ENCODE results near the gene SPTBN4.

The SPTBN4 gene

DNA sequence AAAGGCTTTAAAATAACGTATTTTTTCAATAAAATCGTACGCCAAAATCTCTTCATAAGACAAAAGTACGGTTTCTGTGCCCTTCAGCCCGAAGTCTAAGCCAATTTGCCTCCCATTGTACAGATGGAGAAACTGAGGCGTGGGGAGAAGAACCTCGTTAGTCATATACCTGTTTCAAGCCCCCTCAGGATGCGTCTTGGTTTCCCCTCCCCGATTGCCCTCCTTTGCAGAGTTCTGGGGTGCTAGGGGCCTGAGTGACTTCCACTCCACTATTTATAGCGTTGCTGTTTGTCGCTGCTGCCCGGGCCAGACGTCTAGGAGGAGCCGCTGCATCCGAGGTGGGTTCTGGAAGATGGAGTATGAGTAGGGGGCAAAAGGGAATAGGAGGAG lies 132.1 kb downstream of the SPTBN4 start:
- ChIA-PET CTCF (interaction anchor here (0.7 to 4.4 kb wide), 17 partner anchors 11 to 294 kb away, joined by 3 to 27 read pairs (median 4); partner anchors contain the start of gene BLVRB), POLR2A (no interaction called here)
- DNase-seq (ENCODE audit: extremely low spot score) = no peak

DNA sequence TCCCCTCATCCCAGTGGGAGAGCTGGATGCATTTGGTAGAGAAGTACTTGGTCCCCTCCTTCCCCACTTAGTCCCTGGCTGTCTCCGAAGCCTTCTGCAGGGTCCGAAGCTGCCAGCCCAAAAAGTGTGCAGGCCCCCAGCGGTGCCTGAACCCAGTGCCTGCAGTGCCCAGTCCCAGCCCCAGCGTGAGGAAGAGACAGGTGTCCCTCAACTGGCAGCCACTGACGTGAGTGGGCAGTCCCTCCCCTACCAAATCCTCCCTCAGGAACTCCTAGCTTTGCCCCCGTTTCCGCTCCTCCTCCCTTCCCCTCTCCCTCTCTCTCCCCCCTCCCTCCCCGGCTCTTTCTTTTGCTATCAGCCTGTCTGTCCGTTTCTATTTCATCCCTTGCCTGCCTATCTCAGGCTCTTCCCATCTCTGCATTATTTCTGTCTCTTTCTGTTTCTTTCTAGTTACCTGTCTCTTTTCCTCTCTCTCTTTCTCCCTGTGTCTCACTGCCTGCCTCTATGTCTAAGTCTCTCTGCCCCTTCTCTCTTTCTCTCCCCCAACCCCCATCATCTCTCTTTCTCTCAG lies 132.6 kb downstream of the SPTBN4 start:
- no peak for DNase-seq (ENCODE audit: extremely low spot score)
- ChIA-PET CTCF (interaction anchor here (0.7 to 4.4 kb wide), 14 partner anchors 12 to 302 kb away, joined by 3 to 27 read pairs (median 5); partner anchors contain the start of gene BLVRB), POLR2A (no interaction called here)
- TF ChIP-seq, protein P1, sequence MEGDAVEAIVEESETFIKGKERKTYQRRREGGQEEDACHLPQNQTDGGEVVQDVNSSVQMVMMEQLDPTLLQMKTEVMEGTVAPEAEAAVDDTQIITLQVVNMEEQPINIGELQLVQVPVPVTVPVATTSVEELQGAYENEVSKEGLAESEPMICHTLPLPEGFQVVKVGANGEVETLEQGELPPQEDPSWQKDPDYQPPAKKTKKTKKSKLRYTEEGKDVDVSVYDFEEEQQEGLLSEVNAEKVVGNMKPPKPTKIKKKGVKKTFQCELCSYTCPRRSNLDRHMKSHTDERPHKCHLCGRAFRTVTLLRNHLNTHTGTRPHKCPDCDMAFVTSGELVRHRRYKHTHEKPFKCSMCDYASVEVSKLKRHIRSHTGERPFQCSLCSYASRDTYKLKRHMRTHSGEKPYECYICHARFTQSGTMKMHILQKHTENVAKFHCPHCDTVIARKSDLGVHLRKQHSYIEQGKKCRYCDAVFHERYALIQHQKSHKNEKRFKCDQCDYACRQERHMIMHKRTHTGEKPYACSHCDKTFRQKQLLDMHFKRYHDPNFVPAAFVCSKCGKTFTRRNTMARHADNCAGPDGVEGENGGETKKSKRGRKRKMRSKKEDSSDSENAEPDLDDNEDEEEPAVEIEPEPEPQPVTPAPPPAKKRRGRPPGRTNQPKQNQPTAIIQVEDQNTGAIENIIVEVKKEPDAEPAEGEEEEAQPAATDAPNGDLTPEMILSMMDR (IDR thresholded peaks at IDR 0.05; ENCODE audit: control extremely low read depth, extremely low read depth, low read depth, missing control alignments) = no peak

More for the DNA sequence above, 132.1 kb downstream of the SPTBN4 start:
- TF ChIP-seq, protein P1 (IDR thresholded peaks at IDR 0.05; ENCODE audit: control extremely low read depth, extremely low read depth, low read depth, missing control alignments) = no peak

DNA sequence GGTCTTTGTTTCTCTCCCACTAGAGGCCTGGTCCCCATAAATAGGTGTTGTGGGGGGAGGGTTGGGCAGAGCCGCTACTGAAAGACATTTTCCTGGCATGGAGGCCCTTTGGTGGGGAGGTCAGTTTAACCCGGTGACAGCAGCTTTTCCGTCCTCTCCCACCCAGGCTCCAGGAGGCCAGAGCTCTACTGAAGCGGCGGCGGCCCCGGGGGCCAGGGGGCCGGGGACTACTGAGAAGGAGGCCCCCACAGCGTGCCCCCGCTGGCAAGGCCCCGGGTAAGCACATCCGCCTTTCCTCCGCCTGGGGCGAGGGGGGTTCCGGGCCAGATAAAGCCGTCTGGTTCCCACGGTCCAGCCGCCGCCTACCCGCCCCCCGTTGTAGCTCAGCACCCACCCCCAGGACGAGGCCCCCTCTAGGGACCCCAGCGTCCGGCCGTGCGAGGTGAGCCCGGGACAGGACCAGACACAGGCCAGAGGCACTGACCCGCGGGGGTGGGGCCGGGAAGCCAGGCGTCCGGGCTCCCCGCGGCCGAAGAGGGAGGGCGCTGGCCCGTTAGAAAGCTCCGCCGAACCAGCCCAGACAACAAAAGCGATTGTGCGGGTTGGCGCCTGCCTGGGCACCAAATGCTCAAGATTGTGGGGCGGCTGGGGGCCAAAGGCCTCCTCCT lies 133.2 kb downstream of the SPTBN4 start:
- ChIA-PET CTCF (interaction anchor here (0.9 to 4.4 kb wide), 17 partner anchors 12 to 302 kb away, joined by 3 to 27 read pairs (median 5); partner anchors contain the start of gene BLVRB), POLR2A (no interaction called here)
- TF ChIP-seq, protein P1 (IDR thresholded peaks at IDR 0.05; ENCODE audit: control extremely low read depth, extremely low read depth, low read depth, missing control alignments) = no peak
- DNase-seq (ENCODE audit: extremely low spot score) = no peak

DNA sequence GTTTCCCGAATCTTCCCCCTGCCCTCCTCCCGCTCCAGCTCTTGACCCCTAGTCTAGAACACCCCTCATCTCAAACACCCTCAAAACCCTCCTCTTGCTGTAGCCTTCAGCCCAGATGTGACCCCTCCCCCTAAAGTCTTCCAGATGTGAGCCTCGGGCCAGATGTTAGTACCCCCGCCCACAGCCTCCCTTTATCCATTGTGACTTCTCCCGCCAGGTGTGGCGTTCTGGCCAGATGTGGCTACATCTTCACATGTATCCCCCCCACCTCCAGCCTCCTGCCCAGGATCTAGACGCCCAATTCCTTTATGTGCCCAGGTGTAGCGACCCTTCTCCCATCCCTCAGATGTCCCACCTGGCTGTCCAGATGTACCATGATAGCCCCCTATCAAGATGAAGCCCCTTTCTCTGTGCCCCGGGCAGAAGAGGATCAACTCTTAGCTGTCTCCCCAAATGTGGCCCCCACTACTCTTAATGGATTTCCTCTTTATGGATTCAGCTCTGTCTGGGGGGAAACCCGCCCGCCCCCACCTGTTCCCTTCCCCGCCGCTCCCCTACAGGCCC lies 133.9 kb downstream of the SPTBN4 start:
- CTCF ChIA-PET = interaction anchor here (1.2 to 4.4 kb wide), 10 partner anchors 13 to 296 kb away, joined by 3 to 27 read pairs (median 5); partner anchors contain the start of gene BLVRB
- TF ChIP-seq, protein P1 (IDR thresholded peaks at IDR 0.05; ENCODE audit: control extremely low read depth, extremely low read depth, low read depth, missing control alignments) = no peak
- no peak for DNase-seq (ENCODE audit: extremely low spot score)
- POLR2A ChIA-PET = no interaction called here

DNA sequence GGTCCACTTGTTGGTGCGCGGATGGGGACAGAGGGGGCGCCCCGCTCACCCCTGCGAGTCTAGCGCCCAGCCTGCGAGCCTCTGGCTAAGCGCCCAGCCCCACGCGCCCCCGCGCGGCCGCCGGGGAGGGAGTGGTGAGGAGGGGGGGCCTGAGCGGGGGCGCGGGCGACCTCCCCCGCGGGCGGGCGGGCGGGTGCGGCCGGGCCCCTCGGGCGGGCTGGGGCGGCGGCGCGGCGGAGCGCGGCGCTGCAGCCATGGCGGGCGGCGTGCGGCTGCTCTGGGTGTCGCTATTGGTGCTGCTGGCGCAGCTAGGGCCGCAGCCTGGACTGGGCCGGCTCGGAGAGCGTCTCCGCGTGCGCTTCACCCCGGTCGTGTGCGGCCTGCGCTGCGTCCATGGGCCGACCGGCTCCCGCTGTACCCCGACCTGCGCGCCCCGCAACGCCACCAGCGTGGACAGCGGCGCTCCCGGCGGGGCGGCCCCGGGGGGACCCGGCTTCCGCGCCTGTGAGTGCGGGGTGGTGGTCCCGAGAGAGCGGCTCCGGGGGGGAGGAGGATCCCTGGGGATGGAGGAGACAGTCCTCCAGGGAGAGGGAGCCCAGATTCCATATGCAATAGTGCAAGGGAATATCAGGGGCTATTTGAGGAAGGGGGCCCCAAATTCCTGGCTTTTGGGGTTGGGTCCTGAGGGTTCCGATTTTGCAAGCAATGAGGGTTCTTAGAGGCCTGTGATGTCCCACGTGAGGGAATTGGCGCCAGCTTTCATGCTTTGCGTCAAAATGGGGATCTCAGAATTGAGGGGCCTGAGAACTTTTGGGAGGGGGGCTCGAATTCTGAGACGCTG lies 134.6 kb downstream of the SPTBN4 start, which contains the start of gene LTBP4:
TSS of gene LTBP4 (plus strand) at position 236 of the 841 bp plus-strand sequence. CDS start at position 255, 19 bp downstream.
- ChIA-PET CTCF (interaction anchor here (1.2 to 4.4 kb wide), 8 partner anchors 15 to 297 kb away, joined by 3 to 27 read pairs (median 4); partner anchors contain the start of gene BLVRB), POLR2A (no interaction called here)
- DNase-seq (ENCODE audit: extremely low spot score) = no peak
- TF ChIP-seq, protein P1 (IDR thresholded peaks at IDR 0.05; ENCODE audit: control extremely low read depth, extremely low read depth, low read depth, missing control alignments) = peak; percentile 28

DNA sequence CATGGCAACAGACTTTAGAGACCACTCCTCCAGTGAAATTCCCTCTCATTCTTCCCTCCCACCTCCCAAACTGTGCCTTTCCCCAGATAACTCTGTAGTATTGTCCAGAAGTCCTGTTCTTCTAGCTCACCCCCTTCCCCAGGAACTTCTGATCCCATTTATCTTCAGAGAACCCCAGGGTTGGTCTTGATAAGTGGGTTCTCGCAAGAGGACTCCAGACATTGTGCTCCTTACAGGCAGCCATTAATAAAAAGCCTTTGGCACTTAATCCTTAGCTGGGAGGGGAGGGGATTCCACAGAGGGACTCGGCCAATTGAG lies 136.2 kb downstream of the SPTBN4 start:
- DNase-seq (ENCODE audit: extremely low spot score) = no peak
- TF ChIP-seq, protein P1 (IDR thresholded peaks at IDR 0.05; ENCODE audit: control extremely low read depth, extremely low read depth, low read depth, missing control alignments) = no peak
- CTCF ChIA-PET = interaction anchor here (0.8 to 4.3 kb wide), 23 partner anchors 8 to 463 kb away, joined by 3 to 42 read pairs (median 4); partner anchors contain the start of gene BLVRB
- POLR2A ChIA-PET = no interaction called here
